K562 (cell line): ENCODE measurements around the gene ANKRD12. TPM values are rescaled to one million over a fixed set of nuclear protein-coding genes. Genes with fewer than 3 reads are reported as not detected.

ENCODE experiments used
- BRD4 ChIP-seq: fragments of 200-600 bp; sonication (generic); IDR thresholded peaks from 2 replicates; pipeline ENCODE4 v1.6.1; 2017; ENCODE audit warnings: inconsistent platforms
- CBX1 ChIP-seq: sonication (generic); IDR thresholded peaks from 2 replicates; pipeline ENCODE4 v1.6.1; 2016; ENCODE audit warnings: antibody characterized with exemption, low read depth, mild to moderate bottlenecking
- ETS2 ChIP-seq: IDR thresholded peaks from 2 replicates; pipeline ENCODE4 v1.6.1; 2016; ENCODE audit warnings: borderline replicate concordance, missing genetic modification characterization, mild to moderate bottlenecking, moderate library complexity, missing compliant biosample characterization; ENCODE audit not compliant: poor library complexity, severe bottlenecking
- GATAD2B ChIP-seq: fragments of 450-650 bp; IDR thresholded peaks from 2 replicates; pipeline ENCODE4 v1.6.1; 2017; ENCODE audit warnings: mild to moderate bottlenecking, borderline replicate concordance
- HNRNPK ChIP-seq: fragments of 200-400 bp; formaldehyde crosslinking; IDR thresholded peaks from one replicate; pipeline ENCODE4 v1.6.1; 2018; ENCODE audit warnings: mild to moderate bottlenecking, low read depth, low read length; ENCODE audit not compliant: poor library complexity, severe bottlenecking
- MXI1 ChIP-seq: IDR thresholded peaks from 2 replicates; pipeline ENCODE4 v1.6.1; 2011; ENCODE audit warnings: low read depth, mild to moderate bottlenecking, improper control_type of control experiment, low read length
- NCOA6 ChIP-seq: fragments of 450-650 bp; IDR thresholded peaks from 2 replicates; pipeline ENCODE4 v1.6.1; 2017; ENCODE audit warnings: mild to moderate bottlenecking
- NR4A1 ChIP-seq, 2 experiments: fragments of 250-450 bp in 1 of 2; fragments of 450-650 bp in 1 of 2; sonication (Bioruptor Pico) in 1 of 2; IDR thresholded peaks; 2 replicates each; pipeline versions ENCODE4 v1.4.0 to v1.6.1; 2016 to 2020; ENCODE audit warnings: mild to moderate bottlenecking in 2 of 2, missing compliant biosample characterization in 1 of 2, missing genetic modification characterization in 1 of 2, moderate library complexity in 1 of 2
- NRF1 ChIP-seq, 2 experiments: fragments of 450-650 bp; IDR thresholded peaks in 1 of 2; conservative IDR thresholded peaks in 1 of 2; 2 replicates each; pipeline ENCODE4 v1.6.1; 2014; ENCODE audit warnings: mild to moderate bottlenecking in 2 of 2
- PCBP1 ChIP-seq: fragments of 200-400 bp; formaldehyde crosslinking; IDR thresholded peaks from 2 replicates; pipeline ENCODE4 v1.6.1; 2018; ENCODE audit warnings: mild to moderate bottlenecking, low read depth, low read length; ENCODE audit not compliant: poor library complexity, severe bottlenecking
- PHB ChIP-seq: fragments of 250-450 bp; sonication (Bioruptor Pico); IDR thresholded peaks from 2 replicates; pipeline ENCODE4 v1.5.0; 2021
- PHF21A ChIP-seq: fragments of 450-650 bp; IDR thresholded peaks from 2 replicates; pipeline ENCODE4 v1.6.1; 2017; ENCODE audit warnings: low read depth, borderline replicate concordance
- SUPT5H ChIP-seq: fragments of 450-650 bp; IDR thresholded peaks from 2 replicates; pipeline ENCODE4 v1.6.1; 2016
- ZC3H8 ChIP-seq: fragments of 450-650 bp; IDR thresholded peaks from 2 replicates; pipeline ENCODE4 v1.6.1; 2017
- ZFX ChIP-seq: sonication (generic); formaldehyde crosslinking; IDR thresholded peaks from 2 replicates; pipeline ENCODE4 v1.8.0; 2022; ENCODE audit warnings: mild to moderate bottlenecking, missing genetic modification reagents, moderate library complexity
- ZKSCAN8 ChIP-seq: fragments of 200-800 bp; sonication (Bioruptor generic); IDR thresholded peaks from 2 replicates; pipeline ENCODE4 v1.6.1; 2016; ENCODE audit warnings: missing genetic modification characterization, missing compliant biosample characterization
- ZNF311 ChIP-seq: fragments of 250-450 bp; sonication (Bioruptor Pico); IDR thresholded peaks from 2 replicates; pipeline ENCODE4 v1.4.0; 2020; ENCODE audit warnings: mild to moderate bottlenecking, moderate library complexity
- ZZZ3 ChIP-seq: fragments of 450-650 bp; IDR thresholded peaks from 2 replicates; pipeline ENCODE4 v1.6.1; 2016; ENCODE audit warnings: antibody characterized with exemption, mild to moderate bottlenecking, moderate library complexity
- polyA plus RNA-seq, 8 experiments: library from polyadenylated mRNA; depleted of rRNA in 4 of 8; stranded (reverse) in 5 of 8; unstranded in 3 of 8; fragments of >200 nt; fragmentation: Nextera tagmentation in 2 of 8; fragmentation: Illumina TruSeq in 1 of 8; extraction: Ambion mirVana in 2 of 8; extraction: Trizol in 1 of 8; gene quantifications; 2 replicates each; pipeline versions ENCODE4 v1.2.1 to v1.2.3, GENCODE V29; 2011 to 2014; ENCODE audit warnings: inconsistent platforms in 1 of 8, missing spikeins in 1 of 8
- total RNA-seq, 7 experiments: library from RNA; depleted of rRNA in 6 of 7; stranded (reverse); fragments of >200 nt in 6 of 7; fragmentation: Illumina TruSeq in 2 of 7; extraction: Trizol in 2 of 7; gene quantifications; 2 replicates each; pipeline versions ENCODE4 v1.2.1 to v1.2.3, GENCODE V29; 2011 to 2021; ENCODE audit warnings: low replicate concordance in 1 of 7
- TF ChIP-seq, protein P1 (sequence below): fragments of 250-450 bp; sonication (Bioruptor Pico); IDR thresholded peaks from 2 replicates; pipeline ENCODE4 v1.4.0; 2020; ENCODE audit warnings: borderline replicate concordance
- TF ChIP-seq, protein P2 (sequence below): sonication (generic); formaldehyde crosslinking; IDR thresholded peaks from 2 replicates; pipeline ENCODE4 v1.8.0; 2022; ENCODE audit warnings: mild to moderate bottlenecking, missing genetic modification reagents
- TF ChIP-seq, protein P3 (sequence below): fragments of 250-450 bp; sonication (Bioruptor Pico); IDR thresholded peaks from 2 replicates; pipeline ENCODE4 v1.5.0; 2022; ENCODE audit warnings: mild to moderate bottlenecking
- TF ChIP-seq, protein P4 (sequence below): fragments of 450-650 bp; IDR thresholded peaks from 2 replicates; pipeline ENCODE4 v1.6.1; 2016; ENCODE audit warnings: missing biosample characterization, missing genetic modification characterization

The ANKRD12 gene
- total and polyA plus RNA-seq, 9 of the 15 experiments (the other 6 are each of a cell fraction or from before 2014, with no cell fraction given): 6.6 to 28.2 (median 16.0) TPM

DNA sequence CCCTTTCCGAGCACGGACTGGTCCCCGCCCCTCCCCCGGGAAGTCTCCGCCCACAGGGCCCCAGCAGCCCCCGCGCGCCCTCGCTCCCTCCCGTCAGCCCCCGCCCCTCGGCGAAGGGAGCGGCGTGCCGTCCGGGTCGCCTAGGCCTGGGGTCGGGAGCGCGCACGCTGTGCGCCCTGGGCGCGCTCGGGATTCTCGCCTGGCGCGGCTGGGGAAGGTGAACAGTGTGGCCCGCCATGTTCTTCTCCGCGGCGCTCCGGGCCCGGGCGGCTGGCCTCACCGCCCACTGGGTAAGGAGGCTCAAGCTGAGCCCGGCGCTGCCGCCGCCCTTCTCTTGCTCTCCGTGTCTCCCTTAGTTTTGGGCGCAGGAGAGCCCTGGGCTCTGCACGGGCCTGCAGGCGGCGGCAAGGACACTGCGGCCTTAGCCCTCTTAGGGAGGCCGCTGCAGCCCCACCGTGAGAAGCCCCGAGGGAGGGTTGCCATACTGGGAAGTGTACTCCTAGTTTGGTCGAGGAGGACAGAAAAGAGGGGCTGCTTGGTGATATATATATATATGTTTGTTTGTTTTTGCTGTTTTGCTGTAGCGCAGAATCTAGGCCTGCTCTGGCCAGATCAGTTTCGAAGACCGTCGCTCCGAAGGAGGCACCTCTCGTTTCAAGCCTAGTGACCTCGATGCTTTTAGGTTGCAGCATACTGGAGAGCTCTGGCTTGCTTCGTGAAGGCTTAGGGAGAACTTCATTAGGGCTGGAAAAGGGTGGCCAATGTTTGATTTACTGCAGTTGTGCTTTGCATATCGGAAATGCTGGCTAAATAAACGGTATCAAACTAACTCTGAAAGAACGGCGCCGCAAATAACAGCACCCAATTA, 33.8 kb upstream of the ANKRD12 start, which contains the start of gene NDUFV2 (continued):
- TF ChIP-seq NCOA6: peak; percentile 82
- peak; percentile 69; the same call in 1 of the 2 replicates for TF ChIP-seq BRD4
- TF ChIP-seq PHF21A: 0 out of 2 replicates have a peak, but pooled peaks have one; percentile 6
- peak; percentile 75; the same call in 1 of the 2 replicates for TF ChIP-seq PHB (CRISPR knock-in tag)
- TF ChIP-seq, protein P1, sequence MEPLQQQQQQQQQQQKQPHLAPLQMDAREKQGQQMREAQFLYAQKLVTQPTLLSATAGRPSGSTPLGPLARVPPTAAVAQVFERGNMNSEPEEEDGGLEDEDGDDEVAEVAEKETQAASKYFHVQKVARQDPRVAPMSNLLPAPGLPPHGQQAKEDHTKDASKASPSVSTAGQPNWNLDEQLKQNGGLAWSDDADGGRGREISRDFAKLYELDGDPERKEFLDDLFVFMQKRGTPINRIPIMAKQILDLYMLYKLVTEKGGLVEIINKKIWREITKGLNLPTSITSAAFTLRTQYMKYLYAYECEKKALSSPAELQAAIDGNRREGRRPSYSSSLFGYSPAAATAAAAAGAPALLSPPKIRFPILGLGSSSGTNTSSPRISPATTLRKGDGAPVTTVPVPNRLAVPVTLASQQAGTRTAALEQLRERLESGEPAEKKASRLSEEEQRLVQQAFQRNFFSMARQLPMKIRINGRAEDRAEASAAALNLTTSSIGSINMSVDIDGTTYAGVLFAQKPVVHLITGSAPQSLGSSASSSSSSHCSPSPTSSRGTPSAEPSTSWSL (CRISPR knock-in tag): no peak; the same call in 1 of the 2 replicates
- no peak for TF ChIP-seq ZNF311
- TF ChIP-seq NRF1 (conservative IDR thresholded peaks at IDR 0.05 in 1 of 2, IDR thresholded peaks at IDR 0.05 in 1 of 2): peak; percentile 78 to 81
- TF ChIP-seq, protein P2, sequence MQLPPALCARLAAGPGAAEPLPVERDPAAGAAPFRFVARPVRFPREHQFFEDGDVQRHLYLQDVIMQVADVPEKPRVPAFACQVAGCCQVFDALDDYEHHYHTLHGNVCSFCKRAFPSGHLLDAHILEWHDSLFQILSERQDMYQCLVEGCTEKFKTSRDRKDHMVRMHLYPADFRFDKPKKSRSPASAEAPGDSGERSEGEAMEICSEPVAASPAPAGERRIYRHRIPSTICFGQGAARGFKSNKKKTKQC (CRISPR knock-in tag): no peak; the same call in 1 of the 2 replicates
- TF ChIP-seq ZFX (CRISPR knock-in tag): peak; percentile 99
- no peak for TF ChIP-seq GATAD2B
- TF ChIP-seq, protein P3, sequence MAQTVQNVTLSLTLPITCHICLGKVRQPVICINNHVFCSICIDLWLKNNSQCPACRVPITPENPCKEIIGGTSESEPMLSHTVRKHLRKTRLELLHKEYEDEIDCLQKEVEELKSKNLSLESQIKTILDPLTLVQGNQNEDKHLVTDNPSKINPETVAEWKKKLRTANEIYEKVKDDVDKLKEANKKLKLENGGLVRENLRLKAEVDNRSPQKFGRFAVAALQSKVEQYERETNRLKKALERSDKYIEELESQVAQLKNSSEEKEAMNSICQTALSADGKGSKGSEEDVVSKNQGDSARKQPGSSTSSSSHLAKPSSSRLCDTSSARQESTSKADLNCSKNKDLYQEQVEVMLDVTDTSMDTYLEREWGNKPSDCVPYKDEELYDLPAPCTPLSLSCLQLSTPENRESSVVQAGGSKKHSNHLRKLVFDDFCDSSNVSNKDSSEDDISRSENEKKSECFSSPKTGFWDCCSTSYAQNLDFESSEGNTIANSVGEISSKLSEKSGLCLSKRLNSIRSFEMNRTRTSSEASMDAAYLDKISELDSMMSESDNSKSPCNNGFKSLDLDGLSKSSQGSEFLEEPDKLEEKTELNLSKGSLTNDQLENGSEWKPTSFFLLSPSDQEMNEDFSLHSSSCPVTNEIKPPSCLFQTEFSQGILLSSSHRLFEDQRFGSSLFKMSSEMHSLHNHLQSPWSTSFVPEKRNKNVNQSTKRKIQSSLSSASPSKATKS (CRISPR knock-in tag): no peak
- peak; percentile 68 for TF ChIP-seq HNRNPK
- TF ChIP-seq, protein P4, sequence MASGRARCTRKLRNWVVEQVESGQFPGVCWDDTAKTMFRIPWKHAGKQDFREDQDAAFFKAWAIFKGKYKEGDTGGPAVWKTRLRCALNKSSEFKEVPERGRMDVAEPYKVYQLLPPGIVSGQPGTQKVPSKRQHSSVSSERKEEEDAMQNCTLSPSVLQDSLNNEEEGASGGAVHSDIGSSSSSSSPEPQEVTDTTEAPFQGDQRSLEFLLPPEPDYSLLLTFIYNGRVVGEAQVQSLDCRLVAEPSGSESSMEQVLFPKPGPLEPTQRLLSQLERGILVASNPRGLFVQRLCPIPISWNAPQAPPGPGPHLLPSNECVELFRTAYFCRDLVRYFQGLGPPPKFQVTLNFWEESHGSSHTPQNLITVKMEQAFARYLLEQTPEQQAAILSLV (tag): 0 out of 2 replicates have a peak, but pooled peaks have one; percentile 21
- TF ChIP-seq PCBP1: peak; percentile 36
- no peak for TF ChIP-seq ETS2
- peak; percentile 72; the same call in 1 of the 2 replicates for TF ChIP-seq CBX1
- peak; percentile 67; the same call in 1 of the 2 replicates for TF ChIP-seq ZZZ3
- 0 out of 2 replicates have a peak, but pooled peaks have one; percentile 31 for TF ChIP-seq MXI1
- TF ChIP-seq ZC3H8: no peak
- TF ChIP-seq ZKSCAN8 (CRISPR knock-in tag): no peak
- peak; percentile 91 for TF ChIP-seq SUPT5H
- TF ChIP-seq NR4A1 (CRISPR knock-in tag; IDR thresholded peaks at IDR 0.05): peak; percentile 70; the same call in 1 of the 2 replicates
- TF ChIP-seq NR4A1 (tag; IDR thresholded peaks at IDR 0.05): no peak
